Lower lobe of right lung (tissue), 2 donors: Measurements from ENCODE around the gene ARMC5. TPM values are rescaled to one million over a fixed set of nuclear protein-coding genes. Genes with fewer than 3 reads are reported as not detected.

Source experiments
- ATAC-seq, 2 donors: fragments of 200-7000 bp; cut with Tn5 transposase; one replicate each; pipeline ENCODE4 v1.9.1; 2020 to 2022; ENCODE audit warnings: mild to moderate bottlenecking in 2 of 2, moderate library complexity in 2 of 2
- DNase-seq: peaks from one replicate; pipeline ENCODE4 v3.0.0-alpha.2; 2020
- H3K27ac ChIP-seq: fragments of 200-600 bp; one replicate; pipeline ENCODE4 v1.8.0; 2022
- H3K27me3 ChIP-seq: fragments of 200-600 bp; one replicate; pipeline ENCODE4 v1.8.0; 2022; ENCODE audit warnings: low read depth
- H3K36me3 ChIP-seq: fragments of 200-600 bp; one replicate; pipeline ENCODE4 v1.8.0; 2022; ENCODE audit warnings: mild to moderate bottlenecking
- H3K4me1 ChIP-seq: fragments of 200-600 bp; one replicate; pipeline ENCODE4 v1.8.0; 2022
- H3K4me3 ChIP-seq: fragments of 200-600 bp; one replicate; pipeline ENCODE4 v1.8.0; 2022; ENCODE audit warnings: mild to moderate bottlenecking
- H3K9me3 ChIP-seq: fragments of 200-600 bp; one replicate; pipeline ENCODE4 v1.8.0; 2022
- CTCF ChIP-seq: fragments of 200-600 bp; IDR thresholded peaks from one replicate; pipeline ENCODE4 v1.8.0; 2022; ENCODE audit warnings: antibody characterized with exemption, mild to moderate bottlenecking
- intact Hi-C: fragments of 100-400 bp; cut with DNase I; formaldehyde crosslinking; loops from one replicate; pipeline ENCODE4 v1.11.0; 2022
- total RNA-seq: library from RNA; stranded (reverse); fragmentation: NEBNext Ultra II Directional; extraction: Animal tissue kit (Norgen Biotek cat#: 25700); gene quantifications from one replicate; pipeline ENCODE4 v1.2.1, GENCODE V29; 2021
- donor health status: DM: no; HTN: yes; CAD: no; lungs with severe emphysema.

ARMC5 gene
- total RNA-seq, 1 donor from 2014 or later = 9.6 TPM

DNA sequence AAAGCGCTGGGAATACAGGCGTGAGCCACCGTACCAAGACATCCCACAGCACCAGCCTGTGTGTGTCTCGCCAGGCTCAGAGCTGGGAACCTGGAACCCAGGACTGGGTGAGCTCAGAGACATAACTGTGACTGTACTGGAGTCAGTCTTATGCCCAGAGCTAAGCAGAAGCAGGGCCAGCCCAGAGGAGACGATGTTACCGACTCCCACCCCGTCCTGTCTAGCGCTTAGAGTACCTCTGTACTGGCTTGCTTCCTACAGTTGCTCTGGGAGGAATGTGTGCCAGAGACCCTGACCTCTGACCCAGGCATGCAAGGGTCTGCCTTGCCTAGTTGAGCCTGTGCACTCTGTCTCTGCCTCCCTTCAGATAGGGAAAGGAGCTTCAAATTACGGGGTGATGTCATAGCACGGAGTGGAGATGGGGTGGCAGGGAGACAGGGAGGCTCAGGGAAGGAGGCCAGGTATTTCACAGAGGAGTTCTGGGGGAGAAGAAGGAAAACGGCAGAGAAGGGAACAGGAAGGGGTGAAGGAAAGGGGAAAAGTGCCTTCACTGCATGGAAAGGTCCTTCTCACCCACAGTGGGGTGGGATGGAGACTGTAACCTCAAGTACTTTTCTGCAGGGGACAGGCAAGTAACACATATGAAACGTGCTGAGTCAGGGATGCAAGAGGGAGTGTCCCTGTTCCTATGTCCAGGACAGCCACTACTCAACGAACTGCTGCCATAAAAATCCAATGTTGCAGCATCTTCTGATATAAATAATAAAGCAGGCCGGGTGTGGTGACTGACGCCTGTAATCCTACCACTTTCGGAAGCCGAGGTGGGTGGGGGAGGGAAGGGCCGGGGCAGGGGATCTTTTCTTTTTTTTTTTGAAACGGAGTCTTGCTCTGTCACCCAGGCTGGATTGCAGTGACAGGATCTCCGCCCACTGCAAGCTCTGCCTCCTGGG, 5.8 kb upstream of the ARMC5 start:
- peak; percentile 64 for DNase-seq
- Histone ChIP-seq H3K36me3 (peaks cover 7% of the 10 kb centered on the region), H3K4me1 (peaks cover 63% of the 10 kb centered on the region), H3K4me3 (no peak overlapping the region), H3K27ac (peak overlapping the region; percentile 43), H3K27me3 (no peaks in the 10 kb centered on the region), H3K9me3 (no peaks in the 10 kb centered on the region)
- no peak for TF ChIP-seq CTCF
- ATAC-seq = peak in 1 of 2 donors; percentile 3
- intact Hi-C loops = no loop called here

DNA sequence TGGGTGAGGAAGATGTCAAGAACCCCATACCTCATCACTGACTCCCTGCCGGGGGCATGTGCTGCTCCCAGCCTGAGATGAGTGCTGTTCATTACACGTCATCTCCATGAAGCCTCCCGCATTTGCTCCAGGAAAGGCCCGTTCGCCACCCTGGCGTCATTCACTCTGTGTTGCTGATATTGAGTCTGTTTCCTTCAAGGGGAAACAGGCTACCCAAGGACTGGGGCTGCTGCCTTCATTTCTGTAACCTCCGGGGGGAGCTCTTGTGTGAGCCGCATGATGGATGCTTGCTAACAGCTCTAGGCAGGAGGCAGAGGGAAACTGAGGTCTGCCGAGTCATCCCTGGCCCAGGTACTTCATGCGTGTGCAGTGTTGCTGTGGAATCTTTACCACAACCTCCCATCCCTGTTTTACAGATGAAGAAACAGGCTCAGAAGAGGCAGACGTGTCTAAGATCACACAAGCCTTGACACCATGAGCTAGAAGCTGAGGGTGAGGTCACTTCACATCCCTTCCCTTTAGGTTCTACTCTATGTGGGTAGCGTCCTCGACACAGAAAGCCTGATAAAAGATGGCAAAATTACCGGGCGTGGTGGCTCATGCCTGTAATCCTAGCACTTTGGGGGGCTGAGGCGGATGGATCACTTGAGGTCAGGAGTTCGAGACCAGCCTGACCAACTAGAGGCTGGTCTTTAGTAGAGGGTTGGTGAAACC, 3.5 kb upstream of the ARMC5 start:
- intact Hi-C loops = no loop called here
- no peaks in the 10 kb centered on the region for H3K9me3 ChIP-seq
- TF ChIP-seq CTCF = peak; percentile 15
- no peaks in the 10 kb centered on the region for H3K27me3 ChIP-seq
- ATAC-seq = no peak
- no peak overlapping the region for H3K4me3 ChIP-seq
- no peak for DNase-seq
- no peak overlapping the region for H3K27ac ChIP-seq
- H3K36me3 ChIP-seq = peaks cover 7% of the 10 kb centered on the region
- H3K4me1 ChIP-seq = peaks cover 71% of the 10 kb centered on the region

DNA sequence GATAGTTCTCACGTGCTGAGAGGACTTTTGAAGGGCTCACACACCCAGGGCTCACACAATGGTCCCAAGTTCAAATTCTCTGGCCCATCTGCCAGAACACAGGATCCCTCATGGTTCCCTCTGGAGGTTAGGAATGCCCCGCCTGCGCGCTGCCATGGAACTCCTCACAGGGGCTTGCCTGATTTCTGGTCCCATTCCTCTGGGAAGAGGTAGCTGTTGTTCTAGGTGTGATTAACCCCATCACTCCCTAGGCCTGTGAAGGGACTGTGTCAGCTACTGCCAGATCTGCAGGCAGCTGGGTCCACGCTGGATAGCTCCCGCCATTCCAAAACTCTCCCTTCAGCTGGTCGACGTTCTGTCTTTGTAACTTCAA, 2.3 kb upstream of the ARMC5 start:
- no peak for DNase-seq
- no peaks in the 10 kb centered on the region for H3K27me3 ChIP-seq
- no peak for TF ChIP-seq CTCF
- intact Hi-C loops = no loop called here
- peaks cover 70% of the 10 kb centered on the region for H3K4me1 ChIP-seq
- peaks cover 11% of the 10 kb centered on the region for H3K36me3 ChIP-seq
- peak overlapping the region; percentile 99 for H3K27ac ChIP-seq
- no peak for ATAC-seq
- no peaks in the 10 kb centered on the region for H3K9me3 ChIP-seq
- H3K4me3 ChIP-seq = peak overlapping the region; percentile 76

- ATAC-seq (peak; percentile 9 to 31), DNase-seq (peak; percentile 72)
- Histone ChIP-seq H3K4me3 (peak overlapping the region; percentile 76), H3K27ac (peak overlapping the region; percentile 99), H3K27me3 (no peaks in the 10 kb centered on the region), H3K4me1 (peaks cover 60% of the 10 kb centered on the region), H3K36me3 (peaks cover 24% of the 10 kb centered on the region), H3K9me3 (no peaks in the 10 kb centered on the region)
- TF ChIP-seq CTCF = no peak
- intact Hi-C loops = no loop called here
Observed at GRCh38 chr16:31458073-31458843, 1.0 kb upstream of the ARMC5 start.
